Activated CD4-positive, alpha-beta T cell treated with anti-CD3 and anti-CD28 coated beads, Interleukin-10, Interleukin-2, amounts not matched to agents 100 ng/mL and 50 ng/mL, durations not matched to agents 16 hours and 8 hours (primary cell): ENCODE results near the gene PSME1.
"Not testable (repeated sequence)": the region's sequence is repeated elsewhere in the genome, so short reads cannot be mapped to it uniquely, and the experiment has no call there.

Experiments
- DNase-seq: peaks from one replicate; pipeline ENCODE4 v3.0.0-alpha.2; 2020

PSME1 gene

GRCh38 chr14:24105609-24106239 lies 30.3 kb upstream of the PSME1 start:
- not testable (repeated sequence) for DNase-seq

GRCh38 chr14:24106672-24107271 lies 29.2 kb upstream of the PSME1 start:
- no peak for DNase-seq

- no peak for DNase-seq
These were observed 27.6 kb upstream of the PSME1 start for GRCh38 chr14:24108336-24108874.

- no peak for DNase-seq
These were observed 25.9 kb upstream of the PSME1 start for GRCh38 chr14:24110060-24110459.

- DNase-seq: no peak
These were observed 25.5 kb upstream of the PSME1 start for GRCh38 chr14:24110523-24110922.

GRCh38 chr14:24113379-24113800 lies 22.6 kb upstream of the PSME1 start:
- no peak for DNase-seq

GRCh38 chr14:24113801-24114531 lies 22.0 kb upstream of the PSME1 start:
- peak; percentile 87 for DNase-seq

- peak; percentile 100 for DNase-seq
These were observed 21.2 kb upstream of the PSME1 start, which contains the start of the genes DCAF11 and NRL for GRCh38 chr14:24114532-24115421. Gene DCAF11 (plus strand): TSS chr14:24114777. CDS start chr14:24115595, 818 bp downstream. Gene NRL (minus strand): TSS chr14:24114949. CDS start chr14:24082848, 32,101 bp downstream.

GRCh38 chr14:24115422-24116127 lies 20.4 kb upstream of the PSME1 start:
- no peak for DNase-seq

- no peak for DNase-seq
These were observed 19.7 kb upstream of the PSME1 start for GRCh38 chr14:24116128-24116814.

- no peak for DNase-seq
These were observed 18.8 kb upstream of the PSME1 start for GRCh38 chr14:24117179-24117578.

- no peak for DNase-seq
These were observed 16.3 kb upstream of the PSME1 start for GRCh38 chr14:24119691-24120090.

GRCh38 chr14:24121210-24121609 lies 14.8 kb upstream of the PSME1 start:
- no peak for DNase-seq

- no peak for DNase-seq
These were observed 13.6 kb upstream of the PSME1 start for GRCh38 chr14:24122416-24122815.

GRCh38 chr14:24122898-24123297 lies 13.1 kb upstream of the PSME1 start:
- no peak for DNase-seq

- no peak for DNase-seq
These were observed 12.3 kb upstream of the PSME1 start for GRCh38 chr14:24123424-24124417.

- no peak for DNase-seq
These were observed 9.1 kb upstream of the PSME1 start for GRCh38 chr14:24126939-24127338.

- DNase-seq: no peak
These were observed 8.3 kb upstream of the PSME1 start for GRCh38 chr14:24127673-24128072.

GRCh38 chr14:24129410-24129998 lies 6.5 kb upstream of the PSME1 start:
- DNase-seq: no peak

- no peak for DNase-seq
These were observed 5.6 kb upstream of the PSME1 start, which contains the start of gene FITM1 for GRCh38 chr14:24130380-24130716. Gene FITM1 (plus strand): TSS chr14:24130659. CDS start chr14:24131564, 905 bp downstream.
